Kidney capillary endothelial cell (primary cell): ENCODE results near the gene TMA7B.

ENCODE experiments used
- DNase-seq: peaks from one replicate; pipeline ENCODE4 v3.0.0-alpha.2; 2018; ENCODE audit warnings: low spot score

The TMA7B gene

GRCh38 chr22:40001800-40002577, 41.8 kb downstream of the TMA7B start:
- DNase-seq, result no peak

- DNase-seq, result no peak
Measured at GRCh38 chr22:40002935-40003715, 42.9 kb downstream of the TMA7B start.

GRCh38 chr22:40004836-40005235, 44.6 kb downstream of the TMA7B start:
- DNase-seq, result no peak

- no peak for DNase-seq
Measured at GRCh38 chr22:40006641-40007040, 46.4 kb downstream of the TMA7B start.

- DNase-seq, result no peak
Measured at GRCh38 chr22:40007853-40008710, 47.9 kb downstream of the TMA7B start.

GRCh38 chr22:40008726-40009291, 48.6 kb downstream of the TMA7B start:
- no peak for DNase-seq

GRCh38 chr22:40009292-40009774, 49.1 kb downstream of the TMA7B start:
- no peak for DNase-seq

- DNase-seq, result no peak
Measured at GRCh38 chr22:40009951-40010671, 49.9 kb downstream of the TMA7B start.

- no peak for DNase-seq
Measured at GRCh38 chr22:40010746-40011145, 50.5 kb downstream of the TMA7B start.
